GM12874 (cell line): ENCODE results near the gene BMP5.

ENCODE experiments used
- TF ChIP-seq, protein P1 (sequence below): IDR thresholded peaks from 2 replicates; pipeline ENCODE4 v1.5.1; 2011; ENCODE audit warnings: low read depth, mild to moderate bottlenecking, control low read depth, low read length, moderate library complexity; ENCODE audit not compliant: insufficient read depth

Gene BMP5

DNA sequence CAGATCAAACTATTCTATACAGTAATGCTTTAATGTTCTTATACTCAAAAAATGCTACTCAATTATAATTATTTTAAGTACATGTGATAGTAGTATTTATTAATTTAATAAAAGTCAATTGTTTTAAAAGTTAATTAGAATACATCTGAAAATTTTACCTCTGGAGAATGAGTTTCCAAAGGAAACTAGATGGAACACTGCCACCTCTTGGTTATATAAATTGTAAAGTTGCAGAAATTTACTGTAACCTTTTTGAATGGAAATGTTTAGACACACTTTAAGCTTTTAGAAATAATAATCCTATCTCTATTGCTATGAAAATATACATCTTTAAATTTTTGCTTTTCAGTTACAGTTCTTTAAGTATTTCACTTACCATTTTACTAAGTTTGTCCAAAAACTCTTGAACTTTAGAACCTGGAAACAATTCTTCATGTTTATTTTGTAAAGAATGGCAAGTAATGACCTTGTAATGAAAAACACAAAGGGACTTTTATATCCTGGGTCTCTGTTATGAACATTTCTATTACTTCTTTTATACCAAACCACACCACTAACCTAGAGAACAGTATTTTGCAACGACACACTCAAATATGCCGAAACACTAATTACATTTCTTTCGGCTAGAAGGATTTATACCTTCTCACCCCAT lies 10.9 kb upstream of the BMP5 start:
- TF ChIP-seq, protein P1, sequence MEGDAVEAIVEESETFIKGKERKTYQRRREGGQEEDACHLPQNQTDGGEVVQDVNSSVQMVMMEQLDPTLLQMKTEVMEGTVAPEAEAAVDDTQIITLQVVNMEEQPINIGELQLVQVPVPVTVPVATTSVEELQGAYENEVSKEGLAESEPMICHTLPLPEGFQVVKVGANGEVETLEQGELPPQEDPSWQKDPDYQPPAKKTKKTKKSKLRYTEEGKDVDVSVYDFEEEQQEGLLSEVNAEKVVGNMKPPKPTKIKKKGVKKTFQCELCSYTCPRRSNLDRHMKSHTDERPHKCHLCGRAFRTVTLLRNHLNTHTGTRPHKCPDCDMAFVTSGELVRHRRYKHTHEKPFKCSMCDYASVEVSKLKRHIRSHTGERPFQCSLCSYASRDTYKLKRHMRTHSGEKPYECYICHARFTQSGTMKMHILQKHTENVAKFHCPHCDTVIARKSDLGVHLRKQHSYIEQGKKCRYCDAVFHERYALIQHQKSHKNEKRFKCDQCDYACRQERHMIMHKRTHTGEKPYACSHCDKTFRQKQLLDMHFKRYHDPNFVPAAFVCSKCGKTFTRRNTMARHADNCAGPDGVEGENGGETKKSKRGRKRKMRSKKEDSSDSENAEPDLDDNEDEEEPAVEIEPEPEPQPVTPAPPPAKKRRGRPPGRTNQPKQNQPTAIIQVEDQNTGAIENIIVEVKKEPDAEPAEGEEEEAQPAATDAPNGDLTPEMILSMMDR: no peak

DNA sequence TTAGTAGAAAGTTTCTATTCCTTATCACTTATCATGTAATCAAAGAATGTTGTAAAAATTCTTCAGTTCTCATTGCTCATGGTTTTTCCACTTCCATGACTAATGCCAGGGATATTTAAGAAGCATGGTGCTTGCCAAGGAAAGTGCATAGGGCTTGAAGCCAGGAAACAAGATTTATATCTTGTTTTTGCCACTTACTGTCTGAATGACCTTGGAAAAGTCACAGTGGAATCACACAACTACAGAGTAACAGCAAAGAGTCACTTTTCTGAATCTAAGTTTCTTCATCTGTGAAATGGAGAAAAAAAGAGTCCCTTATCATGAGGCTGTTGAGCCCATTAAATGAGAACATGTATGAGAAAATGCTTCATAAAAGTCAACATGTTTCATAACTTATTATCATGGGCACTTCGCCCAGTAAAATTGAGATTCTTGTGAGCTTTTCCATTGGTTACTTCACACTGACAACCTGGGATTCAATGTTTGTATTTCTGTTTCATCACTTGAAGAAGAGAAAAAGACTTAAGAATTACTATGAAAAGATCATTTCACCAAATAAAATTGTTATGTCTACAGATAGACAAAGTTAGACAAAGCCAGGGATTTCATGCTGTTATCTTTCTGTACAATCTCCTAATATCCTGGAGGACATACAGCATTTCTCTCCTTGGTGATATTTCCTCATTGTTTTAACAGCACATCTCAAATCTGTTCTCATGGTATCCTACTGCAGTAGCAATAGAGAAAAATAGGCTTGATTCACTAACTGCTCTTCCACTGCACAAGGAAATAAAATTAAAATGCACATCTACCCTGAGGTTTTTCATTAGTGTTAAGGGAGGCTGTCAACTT lies 7.6 kb upstream of the BMP5 start:
- TF ChIP-seq, protein P1: no peak

DNA sequence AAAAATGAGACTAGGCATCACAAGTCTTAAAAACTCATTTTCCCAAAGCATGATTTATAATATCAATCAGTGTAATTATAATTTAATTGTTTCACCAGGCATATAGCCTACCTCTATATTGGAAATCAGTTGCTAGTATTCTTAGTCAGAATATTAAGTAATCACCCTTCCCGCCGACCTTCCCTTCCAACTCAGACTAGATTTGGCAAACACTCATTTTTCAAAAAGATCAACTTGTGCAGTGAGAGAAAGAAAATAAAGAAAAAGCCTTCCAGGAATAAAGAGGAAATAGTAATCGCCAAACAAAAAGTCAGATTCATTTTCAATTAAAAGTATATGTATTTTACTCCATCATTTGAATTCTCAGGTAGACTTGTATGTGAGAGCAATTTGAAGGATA lies 1.9 kb upstream of the BMP5 start:
- TF ChIP-seq, protein P1: no peak

DNA sequence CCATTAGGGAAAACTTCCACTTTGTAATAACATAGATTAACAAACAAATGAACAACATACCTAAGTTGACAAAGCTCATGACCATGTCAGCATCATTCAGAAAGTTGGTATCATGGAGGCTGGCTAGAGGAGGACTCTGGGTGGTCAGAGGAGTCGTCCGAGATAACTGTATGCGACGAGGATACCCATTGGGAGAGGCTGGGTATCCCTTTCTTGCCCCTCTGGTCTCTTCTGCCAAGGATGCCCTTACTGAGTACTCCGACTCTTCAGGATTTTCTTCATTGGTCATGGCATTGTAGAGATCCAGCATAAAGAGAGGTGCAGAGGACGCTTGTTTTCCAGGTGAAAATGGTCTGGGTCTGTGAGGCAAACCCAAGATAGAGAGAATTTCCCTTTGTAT lies 1.1 kb downstream of the BMP5 start:
- TF ChIP-seq, protein P1: no peak

DNA sequence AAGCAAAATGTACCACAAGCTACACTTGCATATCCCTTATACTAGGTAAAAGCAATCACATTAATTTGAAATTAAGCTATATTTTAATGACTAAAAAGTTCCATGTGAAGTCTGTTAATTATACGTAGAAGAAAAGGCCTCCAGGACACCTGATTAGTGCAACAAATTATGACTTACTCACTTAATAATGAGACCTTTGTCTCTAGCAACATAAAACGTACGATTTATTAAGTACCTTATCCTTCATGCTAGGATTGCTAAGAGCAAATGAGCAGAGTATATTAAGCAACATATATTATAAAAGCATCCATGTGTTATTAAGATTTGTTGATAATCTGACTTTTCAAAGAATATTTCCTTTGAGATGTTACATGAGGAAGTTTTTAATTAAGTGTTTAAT lies 2.5 kb downstream of the BMP5 start:
- TF ChIP-seq, protein P1: no peak

DNA sequence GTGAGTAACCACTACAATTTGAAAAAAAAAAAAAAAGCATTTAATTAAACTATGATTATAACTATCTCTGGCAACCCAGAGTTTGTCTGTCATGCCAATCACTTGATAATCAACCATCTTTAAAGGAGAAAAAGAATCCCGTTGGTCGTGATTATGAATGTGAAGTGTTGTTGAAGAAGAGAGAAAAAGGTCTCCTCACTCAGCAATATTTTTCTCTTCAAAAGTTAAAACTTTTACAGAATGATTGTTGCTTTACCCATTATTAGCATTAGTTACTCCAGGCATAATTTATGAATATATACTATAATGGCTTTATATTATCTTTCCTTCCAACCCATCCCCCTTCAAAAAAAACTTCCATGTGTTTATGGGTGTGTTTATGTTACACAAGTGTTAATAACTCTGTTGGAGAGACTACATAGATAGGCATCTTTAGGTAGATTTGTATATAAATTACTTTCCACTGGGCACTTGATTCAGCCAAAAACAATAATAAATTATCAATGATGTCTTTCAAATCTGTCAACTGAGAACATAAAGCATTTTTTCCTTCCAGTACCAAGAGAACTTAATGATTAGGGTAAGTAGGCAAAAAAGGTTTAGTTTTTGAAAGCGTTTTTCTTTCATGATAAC lies 5.1 kb downstream of the BMP5 start:
- TF ChIP-seq, protein P1: no peak

DNA sequence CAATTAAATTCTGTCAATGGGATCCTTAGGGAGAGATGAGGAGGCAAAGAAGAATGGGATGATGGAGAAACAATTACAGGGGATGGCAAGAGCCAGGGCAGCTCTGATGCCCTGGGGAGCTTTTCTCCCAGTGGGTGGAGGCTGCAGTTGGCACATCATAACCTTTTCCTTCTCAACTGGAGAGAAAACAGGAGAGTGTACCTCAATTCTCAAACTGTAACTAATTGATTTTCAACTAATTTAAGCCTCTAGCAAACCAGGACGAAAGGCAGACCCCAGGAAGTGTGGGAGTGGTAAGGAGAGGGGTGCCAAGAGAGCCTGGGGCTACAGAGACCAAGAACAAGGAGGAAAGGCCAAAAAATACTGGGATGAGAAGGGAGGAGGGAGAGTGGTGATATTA lies 5.7 kb downstream of the BMP5 start:
- TF ChIP-seq, protein P1: no peak
